Measurements from ENCODE around the gene SSBP3.

Gene SSBP3

GRCh38 chr1:54283635-54284385 is 122.4 kb downstream of the SSBP3 start:
- no peak overlapping the region for H2AFZ ChIP-seq (ENCODE audit: low read length, unreplicated experiment)
- H3K4me3 ChIP-seq (ENCODE audit: low read depth, low read length), result no peak overlapping the region
- H3K27ac ChIP-seq (ENCODE audit: low read depth, low read length), result no peak overlapping the region
- peaks cover 21% of the 10 kb centered on the region for H3K4me1 ChIP-seq (ENCODE audit: control insufficient read depth, insufficient read depth, low read length, unreplicated experiment)
- no peaks in the 10 kb centered on the region for H3K36me3 ChIP-seq (ENCODE audit: insufficient read depth, low read length)
- H3K27me3 ChIP-seq (ENCODE audit: insufficient read depth, low read length), result no peaks in the 10 kb centered on the region
- H3K79me2 ChIP-seq (ENCODE audit: control insufficient read depth, insufficient read depth, low read length, unreplicated experiment), result peaks cover 3% of the 10 kb centered on the region

DNA sequence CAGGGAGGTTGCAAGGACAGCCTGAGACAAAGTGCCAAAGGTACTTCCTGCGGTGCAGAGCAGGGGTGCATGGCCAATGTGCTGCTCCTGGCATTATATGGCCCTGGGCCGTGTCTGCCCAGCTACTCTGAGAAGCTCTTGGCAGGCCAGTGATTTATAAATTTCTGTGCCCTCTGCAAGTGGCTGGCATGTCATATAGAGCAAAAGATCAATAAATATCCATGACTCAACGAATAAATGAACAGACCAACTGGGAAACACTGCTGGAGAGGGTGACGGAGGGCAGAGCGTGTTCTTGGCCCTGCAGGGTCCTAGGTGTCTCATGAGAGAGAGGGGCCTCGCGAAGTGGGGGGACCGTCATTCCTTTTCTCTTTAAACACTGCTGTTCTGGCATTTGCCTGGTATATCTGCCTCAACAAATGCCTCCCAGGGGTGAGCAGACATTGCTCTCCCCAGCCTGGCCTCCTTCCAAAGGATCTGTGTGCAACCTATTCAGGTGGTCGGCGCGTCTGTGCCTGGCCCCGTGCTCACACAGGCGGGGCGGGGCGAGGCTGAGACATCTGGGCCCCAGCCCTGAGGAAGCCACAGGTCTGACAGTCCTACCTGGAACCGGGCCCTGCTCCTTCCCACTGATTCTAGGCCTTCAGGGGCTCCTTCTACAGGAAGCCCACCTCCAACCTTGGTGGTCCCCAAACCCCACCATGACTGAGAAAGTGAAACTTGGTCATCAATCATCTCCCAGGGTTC is 123.9 kb downstream of the SSBP3 start:
- no peak overlapping the region for H3K4me3 ChIP-seq (ENCODE audit: low read depth, low read length)
- H3K27me3 ChIP-seq (ENCODE audit: insufficient read depth, low read length), result no peaks in the 10 kb centered on the region
- peaks cover 19% of the 10 kb centered on the region for H3K4me1 ChIP-seq (ENCODE audit: control insufficient read depth, insufficient read depth, low read length, unreplicated experiment)
- no peak overlapping the region for H2AFZ ChIP-seq (ENCODE audit: low read length, unreplicated experiment)
- H3K79me2 ChIP-seq (ENCODE audit: control insufficient read depth, insufficient read depth, low read length, unreplicated experiment), result no peaks in the 10 kb centered on the region
- H3K27ac ChIP-seq (ENCODE audit: low read depth, low read length), result no peak overlapping the region
- no peaks in the 10 kb centered on the region for H3K36me3 ChIP-seq (ENCODE audit: insufficient read depth, low read length)

DNA sequence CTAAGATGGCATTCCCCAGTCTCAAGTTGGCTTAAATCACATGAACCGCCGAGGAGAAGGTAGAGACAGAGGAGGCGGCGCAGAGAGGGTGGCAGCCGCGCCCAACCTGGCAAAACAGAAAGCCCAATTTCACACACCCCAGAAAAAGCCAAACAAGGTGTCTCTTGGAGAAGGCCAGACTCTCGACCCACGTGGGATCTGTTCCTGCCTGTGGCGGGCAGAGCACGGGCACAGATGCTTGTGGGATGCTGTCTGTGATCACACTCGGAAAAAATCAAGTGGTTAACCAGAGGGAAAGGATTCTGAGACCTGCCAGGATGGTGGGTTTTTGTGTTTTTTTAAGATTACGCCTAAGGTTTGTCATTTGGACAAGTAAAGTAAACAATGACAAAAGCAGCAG is 125.5 kb downstream of the SSBP3 start:
- no peaks in the 10 kb centered on the region for H3K36me3 ChIP-seq (ENCODE audit: insufficient read depth, low read length)
- H3K79me2 ChIP-seq (ENCODE audit: control insufficient read depth, insufficient read depth, low read length, unreplicated experiment), result no peaks in the 10 kb centered on the region
- H3K4me3 ChIP-seq (ENCODE audit: low read depth, low read length), result no peak overlapping the region
- peaks cover 16% of the 10 kb centered on the region for H3K4me1 ChIP-seq (ENCODE audit: control insufficient read depth, insufficient read depth, low read length, unreplicated experiment)
- no peak overlapping the region for H2AFZ ChIP-seq (ENCODE audit: low read length, unreplicated experiment)
- H3K27ac ChIP-seq (ENCODE audit: low read depth, low read length), result no peak overlapping the region
- H3K27me3 ChIP-seq (ENCODE audit: insufficient read depth, low read length), result no peaks in the 10 kb centered on the region

GRCh38 chr1:54279457-54279856 is 126.7 kb downstream of the SSBP3 start:
- Histone ChIP-seq H3K36me3 (ENCODE audit: insufficient read depth, low read length) (no peaks in the 10 kb centered on the region), H3K27ac (ENCODE audit: low read depth, low read length) (no peak overlapping the region), H3K79me2 (ENCODE audit: control insufficient read depth, insufficient read depth, low read length, unreplicated experiment) (no peaks in the 10 kb centered on the region), H3K27me3 (ENCODE audit: insufficient read depth, low read length) (no peaks in the 10 kb centered on the region), H3K4me1 (ENCODE audit: control insufficient read depth, insufficient read depth, low read length, unreplicated experiment) (peaks cover 28% of the 10 kb centered on the region), H2AFZ (ENCODE audit: low read length, unreplicated experiment) (no peak overlapping the region), H3K4me3 (ENCODE audit: low read depth, low read length) (no peak overlapping the region)

DNA sequence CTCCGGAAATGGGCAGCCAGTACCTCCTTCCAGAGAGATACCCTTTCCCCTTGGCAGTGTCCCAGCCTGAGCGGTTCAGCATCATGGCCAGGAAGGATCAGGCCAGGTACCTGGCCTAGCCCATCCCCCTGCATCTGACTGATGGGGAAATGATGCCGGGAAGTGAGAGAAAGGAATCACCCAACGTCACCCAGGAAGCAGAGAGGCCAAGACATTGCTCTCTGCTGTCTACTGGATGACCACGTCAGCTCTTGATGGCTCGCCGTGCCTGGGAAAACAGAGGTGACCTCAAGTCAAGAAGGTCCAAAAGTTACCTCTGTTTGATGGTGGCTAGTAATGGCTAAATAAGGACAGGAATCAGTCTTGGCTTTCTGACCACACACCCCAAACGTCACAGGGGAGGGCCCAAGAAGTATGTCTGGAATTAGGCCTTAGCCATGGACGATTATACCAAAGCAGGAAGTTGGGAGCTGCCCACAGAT is 127.2 kb downstream of the SSBP3 start:
- H3K27ac ChIP-seq (ENCODE audit: low read depth, low read length), result no peak overlapping the region
- no peaks in the 10 kb centered on the region for H3K27me3 ChIP-seq (ENCODE audit: insufficient read depth, low read length)
- no peak overlapping the region for H3K4me3 ChIP-seq (ENCODE audit: low read depth, low read length)
- H2AFZ ChIP-seq (ENCODE audit: low read length, unreplicated experiment), result no peak overlapping the region
- H3K79me2 ChIP-seq (ENCODE audit: control insufficient read depth, insufficient read depth, low read length, unreplicated experiment), result no peaks in the 10 kb centered on the region
- no peaks in the 10 kb centered on the region for H3K36me3 ChIP-seq (ENCODE audit: insufficient read depth, low read length)
- peaks cover 31% of the 10 kb centered on the region for H3K4me1 ChIP-seq (ENCODE audit: control insufficient read depth, insufficient read depth, low read length, unreplicated experiment)

DNA sequence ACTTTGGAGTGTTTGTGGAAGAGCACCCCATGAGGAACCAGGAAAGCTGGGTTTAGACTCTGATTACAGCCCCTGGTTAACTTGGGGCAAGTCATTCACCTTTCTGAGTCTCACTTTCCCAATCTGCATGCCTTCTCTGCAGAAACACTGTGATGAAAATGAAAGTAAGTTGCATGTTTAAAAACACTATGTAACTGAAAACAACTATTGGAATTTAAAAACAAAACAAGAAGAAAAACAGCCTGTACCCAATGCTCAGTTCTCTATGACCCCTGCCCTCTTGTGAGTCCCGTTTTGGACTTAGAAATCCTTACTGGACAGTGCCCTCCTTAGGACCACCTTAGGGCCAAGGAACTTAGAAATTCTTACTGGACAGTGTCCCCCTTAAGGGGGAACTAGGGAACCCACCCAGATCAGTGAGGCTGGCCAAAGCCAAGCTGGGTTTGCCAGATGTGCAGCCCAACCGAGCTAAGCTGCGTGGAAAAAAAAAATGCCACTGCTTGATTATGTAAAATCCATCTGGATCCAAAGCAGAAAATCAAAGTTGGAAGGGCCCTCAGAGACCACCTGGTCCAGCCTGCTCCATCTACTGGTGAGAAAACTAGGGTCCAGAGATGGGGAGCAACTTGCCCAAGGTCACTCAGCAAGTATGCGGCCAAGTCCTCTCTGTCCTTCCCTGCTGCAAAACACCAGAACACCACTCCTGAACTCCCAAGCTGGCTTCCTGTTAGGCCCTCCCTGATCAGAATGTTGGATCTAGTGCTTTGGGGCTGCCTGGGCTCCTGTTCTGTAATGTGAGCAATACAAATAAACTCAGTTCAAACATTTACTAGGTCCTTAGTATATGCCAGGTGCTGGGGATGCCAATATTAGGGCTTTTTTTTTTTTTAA is 128.5 kb downstream of the SSBP3 start:
- Histone ChIP-seq H3K36me3 (ENCODE audit: insufficient read depth, low read length) (no peaks in the 10 kb centered on the region), H3K4me3 (ENCODE audit: low read depth, low read length) (no peak overlapping the region), H3K4me1 (ENCODE audit: control insufficient read depth, insufficient read depth, low read length, unreplicated experiment) (peaks cover 38% of the 10 kb centered on the region), H3K27ac (ENCODE audit: low read depth, low read length) (peak overlapping the region; percentile 41), H3K79me2 (ENCODE audit: control insufficient read depth, insufficient read depth, low read length, unreplicated experiment) (no peaks in the 10 kb centered on the region), H2AFZ (ENCODE audit: low read length, unreplicated experiment) (no peak overlapping the region), H3K27me3 (ENCODE audit: insufficient read depth, low read length) (no peaks in the 10 kb centered on the region)

GRCh38 chr1:54276617-54277450 is 129.4 kb downstream of the SSBP3 start:
- no peak overlapping the region for H3K4me3 ChIP-seq (ENCODE audit: low read depth, low read length)
- H3K27me3 ChIP-seq (ENCODE audit: insufficient read depth, low read length), result no peaks in the 10 kb centered on the region
- peaks cover 46% of the 10 kb centered on the region for H3K4me1 ChIP-seq (ENCODE audit: control insufficient read depth, insufficient read depth, low read length, unreplicated experiment)
- no peaks in the 10 kb centered on the region for H3K36me3 ChIP-seq (ENCODE audit: insufficient read depth, low read length)
- H3K79me2 ChIP-seq (ENCODE audit: control insufficient read depth, insufficient read depth, low read length, unreplicated experiment), result no peaks in the 10 kb centered on the region
- no peak overlapping the region for H2AFZ ChIP-seq (ENCODE audit: low read length, unreplicated experiment)
- peak overlapping the region; percentile 41 for H3K27ac ChIP-seq (ENCODE audit: low read depth, low read length)

- Histone ChIP-seq H3K4me1 (ENCODE audit: control insufficient read depth, insufficient read depth, low read length, unreplicated experiment) (peaks cover 47% of the 10 kb centered on the region), H3K36me3 (ENCODE audit: insufficient read depth, low read length) (no peaks in the 10 kb centered on the region), H3K27me3 (ENCODE audit: insufficient read depth, low read length) (no peaks in the 10 kb centered on the region), H3K27ac (ENCODE audit: low read depth, low read length) (peak overlapping the region; percentile 82), H2AFZ (ENCODE audit: low read length, unreplicated experiment) (no peak overlapping the region), H3K4me3 (ENCODE audit: low read depth, low read length) (no peak overlapping the region), H3K79me2 (ENCODE audit: control insufficient read depth, insufficient read depth, low read length, unreplicated experiment) (no peaks in the 10 kb centered on the region)
Measured at GRCh38 chr1:54275349-54275748, 130.8 kb downstream of the SSBP3 start.

DNA sequence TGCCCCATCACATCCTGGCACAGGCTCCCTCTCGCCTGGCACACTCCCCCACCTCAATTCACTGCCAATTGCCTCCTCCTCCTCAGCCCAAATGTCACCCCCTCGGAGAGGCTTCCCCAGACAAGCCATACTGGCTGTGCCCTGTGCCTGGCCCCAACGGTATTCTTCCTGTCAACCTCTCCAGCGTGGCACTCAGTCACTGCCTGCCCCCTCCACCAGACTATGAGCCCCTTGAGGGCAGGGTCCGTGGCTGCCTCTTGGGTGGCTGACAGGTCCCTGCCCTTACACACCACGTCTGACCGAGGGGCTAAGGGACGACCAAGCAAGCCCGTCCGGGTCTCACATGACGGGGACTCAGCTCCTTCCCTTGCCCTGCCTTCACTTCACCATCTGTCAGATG is 131.3 kb downstream of the SSBP3 start:
- Histone ChIP-seq H3K27ac (ENCODE audit: low read depth, low read length) (peak overlapping the region; percentile 82), H3K79me2 (ENCODE audit: control insufficient read depth, insufficient read depth, low read length, unreplicated experiment) (no peaks in the 10 kb centered on the region)

GRCh38 chr1:54274448-54274847 is 131.7 kb downstream of the SSBP3 start:
- Histone ChIP-seq H3K79me2 (ENCODE audit: control insufficient read depth, insufficient read depth, low read length, unreplicated experiment) (no peaks in the 10 kb centered on the region), H2AFZ (ENCODE audit: low read length, unreplicated experiment) (no peak overlapping the region), H3K36me3 (ENCODE audit: insufficient read depth, low read length) (no peaks in the 10 kb centered on the region), H3K4me1 (ENCODE audit: control insufficient read depth, insufficient read depth, low read length, unreplicated experiment) (peaks cover 47% of the 10 kb centered on the region), H3K27ac (ENCODE audit: low read depth, low read length) (peak overlapping the region; percentile 82), H3K4me3 (ENCODE audit: low read depth, low read length) (no peak overlapping the region), H3K27me3 (ENCODE audit: insufficient read depth, low read length) (no peaks in the 10 kb centered on the region)

More for the DNA sequence above, 131.3 kb downstream of the SSBP3 start:
- Histone ChIP-seq H3K36me3 (ENCODE audit: insufficient read depth, low read length) (no peaks in the 10 kb centered on the region), H2AFZ (ENCODE audit: low read length, unreplicated experiment) (no peak overlapping the region), H3K4me1 (ENCODE audit: control insufficient read depth, insufficient read depth, low read length, unreplicated experiment) (peaks cover 47% of the 10 kb centered on the region), H3K27me3 (ENCODE audit: insufficient read depth, low read length) (no peaks in the 10 kb centered on the region), H3K4me3 (ENCODE audit: low read depth, low read length) (no peak overlapping the region)
